Activated CD8-positive, alpha-beta memory T cell treated with anti-CD3 and anti-CD28 coated beads, Interleukin-2, amount 10 ng/mL, durations not matched to agents 7 days and 5 days (primary cell): ENCODE results near the gene CACNA1C. TPM values are rescaled to one million over a fixed set of nuclear protein-coding genes. Genes with fewer than 3 reads are reported as not detected.
A peak's percentile ranks its signal among the peaks of the same experiment; 100 is the strongest.

Experiments
- ATAC-seq: fragments of 150-1000 bp; cut with Tn5 transposase; one replicate; pipeline ENCODE4 v1.10.0; 2021; ENCODE audit warnings: moderate library complexity
- CTCF ChIA-PET: fragments of 350-600 bp; sonication (Branson Sonifier 250); formaldehyde crosslinking; loops from one replicate; lab custom pipeline; 2021; ENCODE audit warnings: antibody characterized with exemption; lab: Charles Lee
- DNase-seq: peaks from one replicate; pipeline ENCODE4 v3.0.0-alpha.2; 2020
- H3K27ac Mint-ChIP-seq: one replicate; pipeline ENCODE4 v1.8.0; 2021; ENCODE audit warnings: mild to moderate bottlenecking, mixed read lengths
- H3K27me3 Mint-ChIP-seq: one replicate; pipeline ENCODE4 v1.8.0; 2021; ENCODE audit warnings: mixed read lengths
- H3K36me3 Mint-ChIP-seq: one replicate; pipeline ENCODE4 v1.8.0; 2021; ENCODE audit warnings: mild to moderate bottlenecking, mixed read lengths
- H3K4me1 Mint-ChIP-seq: one replicate; pipeline ENCODE4 v1.8.0; 2021; ENCODE audit warnings: mixed read lengths
- H3K4me3 Mint-ChIP-seq: one replicate; pipeline ENCODE4 v1.8.0; 2021; ENCODE audit warnings: mild to moderate bottlenecking, moderate library complexity, mixed read lengths
- H3K9me3 Mint-ChIP-seq: one replicate; pipeline ENCODE4 v1.8.0; 2022; ENCODE audit warnings: low read depth, mixed read lengths
- total RNA-seq, 2 experiments: library from RNA; stranded (reverse); gene quantifications; one replicate each; pipeline ENCODE4 v1.2.3, GENCODE V29; 2021

The CACNA1C gene
- total RNA-seq, 2 experiments from 2014 or later: 0.14 to 0.26 TPM

DNA sequence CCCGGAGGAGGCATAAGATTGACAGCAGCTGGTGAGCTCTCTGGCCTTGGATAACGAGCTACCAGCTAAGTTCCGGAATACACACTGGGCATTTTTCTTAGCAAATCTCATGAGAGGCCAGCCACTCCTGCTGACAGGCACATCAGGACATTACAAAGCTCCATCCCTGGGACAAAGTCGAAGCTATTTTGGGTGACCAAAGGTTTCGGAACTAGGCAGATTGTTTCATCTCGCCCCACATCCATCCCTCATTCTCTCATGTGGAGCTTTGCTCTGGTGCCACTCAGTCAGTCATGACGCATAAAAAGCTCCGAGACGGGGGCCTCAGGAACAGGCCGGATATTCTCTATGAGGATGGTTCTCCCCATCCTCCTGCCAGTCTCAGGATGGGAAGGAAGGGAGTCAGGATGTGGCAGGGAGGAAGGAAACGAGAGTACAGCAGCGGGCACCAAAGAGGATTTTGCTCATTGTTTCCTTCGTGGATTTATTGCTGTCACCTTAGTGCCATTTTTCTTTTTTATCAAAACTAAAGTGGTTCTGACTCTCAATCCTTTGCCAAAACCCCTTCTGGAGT is 488.9 kb downstream of the CACNA1C start:
- H3K27ac Mint-ChIP-seq: no peak overlapping the region

GRCh38 chr12:2543801-2544200 is 491.0 kb downstream of the CACNA1C start:
- DNase-seq (peak; percentile 56), ATAC-seq (peak; percentile 94)
- Mint-ChIP-seq H3K27ac (peak overlapping the region; percentile 85), H3K27me3 (no peaks in the 10 kb centered on the region), H3K36me3 (peaks cover 2% of the 10 kb centered on the region), H3K9me3 (no peaks in the 10 kb centered on the region), H3K4me1 (peaks cover 24% of the 10 kb centered on the region), H3K4me3 (no peak overlapping the region)
- CTCF ChIA-PET: interaction anchor here (0.7 kb wide), 1 partner anchor 588 kb away, joined by 3 read pairs; no protein-coding TSS in a partner anchor

More for the DNA sequence above, 488.9 kb downstream of the CACNA1C start:
- no peaks in the 10 kb centered on the region for H3K27me3 Mint-ChIP-seq
- DNase-seq: no peak
- H3K36me3 Mint-ChIP-seq: peaks cover 2% of the 10 kb centered on the region
- ATAC-seq: no peak
- CTCF ChIA-PET: no interaction called here
- H3K4me1 Mint-ChIP-seq: peaks cover 24% of the 10 kb centered on the region
- H3K4me3 Mint-ChIP-seq: no peak overlapping the region
- no peaks in the 10 kb centered on the region for H3K9me3 Mint-ChIP-seq

- DNase-seq (peak; percentile 52), ATAC-seq (peak; percentile 53)
- Mint-ChIP-seq H3K27me3 (no peaks in the 10 kb centered on the region), H3K27ac (peak overlapping the region; percentile 85), H3K4me3 (no peak overlapping the region), H3K36me3 (peaks cover 2% of the 10 kb centered on the region), H3K4me1 (peaks cover 24% of the 10 kb centered on the region), H3K9me3 (no peaks in the 10 kb centered on the region)
- CTCF ChIA-PET: interaction anchor here (0.7 to 1.4 kb wide), 2 partner anchors 39 to 588 kb away, joined by 3 to 4 read pairs; no protein-coding TSS in a partner anchor
These were observed 491.4 kb downstream of the CACNA1C start for GRCh38 chr12:2544230-2544629.

GRCh38 chr12:2547273-2548044 is 494.7 kb downstream of the CACNA1C start:
- no peak overlapping the region for H3K4me3 Mint-ChIP-seq
- DNase-seq (no peak), ATAC-seq (no peak)
- CTCF ChIA-PET: no interaction called here
- no peaks in the 10 kb centered on the region for H3K36me3 Mint-ChIP-seq
- H3K4me1 Mint-ChIP-seq: peaks cover 23% of the 10 kb centered on the region
- H3K27ac Mint-ChIP-seq: no peak overlapping the region
- no peaks in the 10 kb centered on the region for H3K27me3 Mint-ChIP-seq
- no peaks in the 10 kb centered on the region for H3K9me3 Mint-ChIP-seq

DNA sequence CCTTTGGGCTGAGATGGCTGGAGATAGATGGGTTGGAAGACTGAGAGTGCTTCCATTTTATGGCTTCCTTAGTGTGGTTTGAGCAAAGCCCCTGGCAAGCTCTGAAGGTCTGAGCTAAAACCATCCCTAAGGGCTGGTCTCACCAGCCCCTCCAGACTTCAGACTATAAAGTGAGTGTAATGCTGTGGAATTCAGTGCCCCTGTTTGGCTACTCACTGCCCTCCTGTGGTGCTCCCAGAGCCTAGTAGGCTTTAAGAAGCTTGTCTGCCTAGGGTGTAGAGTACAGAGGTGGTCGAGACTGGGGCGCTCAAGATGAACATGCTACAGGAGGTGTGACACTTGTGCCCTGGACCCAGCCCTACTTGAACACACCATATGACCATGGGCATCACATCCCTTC is 495.3 kb downstream of the CACNA1C start:
- no peaks in the 10 kb centered on the region for H3K9me3 Mint-ChIP-seq
- no peak for DNase-seq
- H3K36me3 Mint-ChIP-seq: no peaks in the 10 kb centered on the region
- no peak overlapping the region for H3K4me3 Mint-ChIP-seq
- ATAC-seq: no peak
- H3K27ac Mint-ChIP-seq: no peak overlapping the region
- peaks cover 19% of the 10 kb centered on the region for H3K4me1 Mint-ChIP-seq
- H3K27me3 Mint-ChIP-seq: no peaks in the 10 kb centered on the region
- CTCF ChIA-PET: no interaction called here

DNA sequence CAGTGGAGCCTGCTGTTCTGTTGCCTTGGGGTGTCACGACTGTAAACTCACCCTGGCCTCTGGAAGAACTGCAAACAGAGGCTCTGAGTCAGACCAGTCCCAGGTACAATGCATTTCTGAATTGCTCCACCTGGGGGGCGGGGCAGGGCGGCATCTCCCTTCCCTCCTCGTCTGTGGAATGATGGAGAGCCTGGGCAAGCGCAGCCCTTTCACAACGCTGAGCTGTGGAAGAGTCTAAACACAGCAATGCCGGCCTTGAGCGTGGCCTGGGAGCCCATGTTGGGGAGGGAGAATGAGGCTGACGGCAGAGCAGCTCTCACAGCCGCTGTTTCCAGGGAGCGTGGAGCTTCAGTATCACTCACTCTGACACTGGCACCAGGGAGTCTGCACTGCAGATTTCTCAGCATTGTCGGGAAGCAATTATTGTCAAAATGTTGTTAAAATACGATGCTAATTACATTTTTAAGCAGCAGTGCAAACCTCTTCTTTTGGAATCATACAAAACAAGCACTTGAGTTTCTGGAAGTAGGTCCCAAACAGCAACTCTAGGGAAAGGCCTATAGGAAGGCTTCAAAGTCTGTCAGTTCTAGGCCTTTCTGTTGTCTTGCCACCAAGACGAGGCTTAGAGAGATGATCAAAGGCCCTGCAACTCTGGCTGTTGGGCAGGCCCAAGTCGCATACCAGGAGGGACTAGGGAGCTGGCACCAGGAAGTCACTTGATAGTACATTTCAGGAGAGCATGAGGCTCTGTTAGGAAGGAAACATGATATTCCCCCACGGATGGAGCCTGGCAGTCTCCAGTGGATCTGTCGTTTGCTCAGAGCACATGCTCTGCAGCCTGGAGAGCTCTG is 498.0 kb downstream of the CACNA1C start:
- ATAC-seq (no peak), DNase-seq (no peak)
- Mint-ChIP-seq H3K9me3 (no peaks in the 10 kb centered on the region), H3K4me3 (no peak overlapping the region), H3K27me3 (peaks cover under 1% of the 10 kb centered on the region), H3K36me3 (no peaks in the 10 kb centered on the region), H3K27ac (no peak overlapping the region), H3K4me1 (no peaks in the 10 kb centered on the region)
- CTCF ChIA-PET: no interaction called here

- DNase-seq: no peak
- Mint-ChIP-seq H3K4me1 (no peaks in the 10 kb centered on the region), H3K36me3 (no peaks in the 10 kb centered on the region), H3K4me3 (no peak overlapping the region), H3K9me3 (no peaks in the 10 kb centered on the region), H3K27me3 (peaks cover 4% of the 10 kb centered on the region), H3K27ac (no peak overlapping the region)
- CTCF ChIA-PET: interaction anchor here (1.5 kb wide), 1 partner anchor 32 kb away, joined by 3 read pairs; no protein-coding TSS in a partner anchor
- no peak for ATAC-seq
These were observed 498.7 kb downstream of the CACNA1C start for GRCh38 chr12:2551412-2551900.

- H3K4me1 Mint-ChIP-seq: no peaks in the 10 kb centered on the region
- ATAC-seq (no peak), DNase-seq (no peak)
- H3K27ac Mint-ChIP-seq: no peak overlapping the region
- no peaks in the 10 kb centered on the region for H3K9me3 Mint-ChIP-seq
- CTCF ChIA-PET: interaction anchor here (1.5 kb wide), 1 partner anchor 31 kb away, joined by 3 read pairs; no protein-coding TSS in a partner anchor
- peaks cover 12% of the 10 kb centered on the region for H3K27me3 Mint-ChIP-seq
- H3K4me3 Mint-ChIP-seq: no peak overlapping the region
- H3K36me3 Mint-ChIP-seq: no peaks in the 10 kb centered on the region
These were observed 499.4 kb downstream of the CACNA1C start for GRCh38 chr12:2552000-2552756.

GRCh38 chr12:2553388-2554126 is 500.8 kb downstream of the CACNA1C start:
- Mint-ChIP-seq H3K27ac (no peak overlapping the region), H3K9me3 (no peaks in the 10 kb centered on the region), H3K27me3 (peaks cover 17% of the 10 kb centered on the region), H3K36me3 (no peaks in the 10 kb centered on the region), H3K4me3 (no peak overlapping the region), H3K4me1 (no peaks in the 10 kb centered on the region)
- CTCF ChIA-PET: interaction anchor here (1.5 kb wide), 1 partner anchor 30 kb away, joined by 3 read pairs; no protein-coding TSS in a partner anchor
- DNase-seq (no peak), ATAC-seq (no peak)

DNA sequence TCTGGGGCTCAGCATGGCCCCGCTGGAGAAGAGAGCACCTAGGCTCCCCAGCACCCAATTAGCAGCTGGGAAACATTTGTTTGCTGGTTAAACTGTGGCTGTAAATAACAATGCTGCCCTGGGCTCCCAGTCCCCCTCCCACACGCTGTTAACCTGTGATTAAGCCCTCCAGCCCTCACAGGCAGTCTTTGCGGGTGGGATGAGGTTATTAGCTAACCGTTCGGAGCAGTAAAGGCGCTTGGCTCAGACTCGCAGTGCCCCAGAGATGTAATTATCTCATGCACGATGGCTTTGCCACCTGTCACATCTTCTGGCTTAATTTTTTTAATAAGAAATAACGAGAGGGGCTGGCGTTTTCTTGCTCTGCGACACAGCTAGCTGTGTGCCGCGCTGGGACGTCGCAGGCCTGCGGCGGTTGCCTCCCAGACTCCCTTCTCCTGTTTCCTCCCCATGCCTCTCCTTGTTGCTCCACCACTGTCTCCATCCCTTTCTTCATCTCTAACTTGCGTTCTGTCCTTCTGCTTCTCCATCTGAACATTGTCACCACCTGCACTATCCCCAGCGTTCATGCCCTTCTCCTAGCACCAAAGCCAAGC is 502.8 kb downstream of the CACNA1C start:
- H3K4me1 Mint-ChIP-seq: no peaks in the 10 kb centered on the region
- H3K27me3 Mint-ChIP-seq: peaks cover 21% of the 10 kb centered on the region
- H3K27ac Mint-ChIP-seq: no peak overlapping the region
- DNase-seq (no peak), ATAC-seq (no peak)
- CTCF ChIA-PET: no interaction called here
- H3K36me3 Mint-ChIP-seq: no peaks in the 10 kb centered on the region
- H3K4me3 Mint-ChIP-seq: no peak overlapping the region
- no peaks in the 10 kb centered on the region for H3K9me3 Mint-ChIP-seq

- Mint-ChIP-seq H3K36me3 (no peaks in the 10 kb centered on the region), H3K9me3 (no peaks in the 10 kb centered on the region), H3K27me3 (peaks cover 28% of the 10 kb centered on the region), H3K4me1 (no peaks in the 10 kb centered on the region), H3K27ac (no peak overlapping the region), H3K4me3 (no peak overlapping the region)
- CTCF ChIA-PET: interaction anchor here (1.1 kb wide), 1 partner anchor 25 kb away, joined by 3 read pairs; no protein-coding TSS in a partner anchor
- ATAC-seq (no peak), DNase-seq (no peak)
These were observed 504.8 kb downstream of the CACNA1C start for GRCh38 chr12:2557597-2557996.

- Mint-ChIP-seq H3K36me3 (no peaks in the 10 kb centered on the region), H3K9me3 (no peaks in the 10 kb centered on the region), H3K27ac (no peak overlapping the region), H3K4me1 (no peaks in the 10 kb centered on the region), H3K27me3 (peaks cover 28% of the 10 kb centered on the region), H3K4me3 (no peak overlapping the region)
- ATAC-seq: no peak
- DNase-seq: no peak
- CTCF ChIA-PET: interaction anchor here (0.6 kb wide), 1 partner anchor 110 kb away, joined by 3 read pairs; no protein-coding TSS in a partner anchor
These were observed 507.1 kb downstream of the CACNA1C start for GRCh38 chr12:2559931-2560330.
